Activated CD4-positive, alpha-beta T cell treated with anti-CD3 and anti-CD28 coated beads, Interleukin-2, amount 10 ng/mL, durations not matched to agents 24 days and 14 days (primary cell): Measurements from ENCODE around the gene NELFCD. TPM values are rescaled to one million over a fixed set of nuclear protein-coding genes. Genes with fewer than 3 reads are reported as not detected.
"Not testable (repeated sequence)": the region's sequence is repeated elsewhere in the genome, so short reads cannot be mapped to it uniquely, and the experiment has no call there.

Experiments used
- DNase-seq: peaks from one replicate; pipeline ENCODE4 v3.0.0; 2022
- H3K27ac Mint-ChIP-seq: one replicate; pipeline ENCODE4 v1.8.0; 2022; ENCODE audit warnings: mild to moderate bottlenecking, mixed read lengths
- H3K27me3 Mint-ChIP-seq: one replicate; pipeline ENCODE4 v1.8.0; 2022; ENCODE audit warnings: mixed read lengths
- H3K36me3 Mint-ChIP-seq: one replicate; pipeline ENCODE4 v1.8.0; 2022; ENCODE audit warnings: low read depth, mild to moderate bottlenecking, mixed read lengths
- H3K4me1 Mint-ChIP-seq: one replicate; pipeline ENCODE4 v1.8.0; 2021; ENCODE audit warnings: mixed read lengths
- H3K4me3 Mint-ChIP-seq: one replicate; pipeline ENCODE4 v1.8.0; 2022; ENCODE audit warnings: mild to moderate bottlenecking, moderate library complexity, mixed read lengths
- H3K9me3 Mint-ChIP-seq: one replicate; pipeline ENCODE4 v1.8.0; 2021; ENCODE audit warnings: mixed read lengths
- intact Hi-C: fragments of 100-400 bp; cut with micrococcal nuclease; formaldehyde crosslinking; loops from one replicate; pipeline ENCODE4 v1.15.1; 2023
- total RNA-seq: library from RNA; stranded (reverse); gene quantifications from 2 replicates; pipeline ENCODE4 v1.2.3, GENCODE V29; 2022

NELFCD gene
- total RNA-seq, 1 donor from 2014 or later: 120 TPM

- Mint-ChIP-seq H3K4me1 (no peaks in the 10 kb centered on the region), H3K9me3 (no peaks in the 10 kb centered on the region), H3K27me3 (peaks cover 21% of the 10 kb centered on the region), H3K27ac (no peak overlapping the region), H3K36me3 (no peaks in the 10 kb centered on the region), H3K4me3 (no peak overlapping the region)
- intact Hi-C loops: no loop called here
- DNase-seq: no peak
Observed at GRCh38 chr20:58963060-58963584, 17.9 kb upstream of the NELFCD start.

- H3K4me3 Mint-ChIP-seq, DNase-seq, H3K36me3 Mint-ChIP-seq, H3K9me3 Mint-ChIP-seq, H3K27ac Mint-ChIP-seq, H3K4me1 Mint-ChIP-seq, intact Hi-C loops: not testable (repeated sequence)
- peaks cover 22% of the 10 kb centered on the region for H3K27me3 Mint-ChIP-seq
Observed at GRCh38 chr20:58963922-58964321, 17.1 kb upstream of the NELFCD start.

GRCh38 chr20:58965270-58966064 is 15.6 kb upstream of the NELFCD start:
- Mint-ChIP-seq H3K9me3 (peaks cover 4% of the 10 kb centered on the region), H3K4me3 (no peak overlapping the region), H3K36me3 (no peaks in the 10 kb centered on the region), H3K27me3 (peaks cover 23% of the 10 kb centered on the region), H3K27ac (no peak overlapping the region), H3K4me1 (no peaks in the 10 kb centered on the region)
- no peak for DNase-seq
- intact Hi-C loops: no loop called here

- Mint-ChIP-seq H3K9me3 (peaks cover 4% of the 10 kb centered on the region), H3K4me1 (no peaks in the 10 kb centered on the region), H3K27me3 (peaks cover 27% of the 10 kb centered on the region), H3K4me3 (no peak overlapping the region), H3K27ac (no peak overlapping the region), H3K36me3 (no peaks in the 10 kb centered on the region)
- intact Hi-C loops: no loop called here
- no peak for DNase-seq
Observed at GRCh38 chr20:58967652-58968429, 13.2 kb upstream of the NELFCD start.

GRCh38 chr20:58969439-58969838 is 11.6 kb upstream of the NELFCD start:
- intact Hi-C loops: no loop called here
- H3K9me3 Mint-ChIP-seq: peaks cover 4% of the 10 kb centered on the region
- no peak for DNase-seq
- H3K4me1 Mint-ChIP-seq: no peaks in the 10 kb centered on the region
- no peak overlapping the region for H3K27ac Mint-ChIP-seq
- H3K27me3 Mint-ChIP-seq: peaks cover 25% of the 10 kb centered on the region
- H3K36me3 Mint-ChIP-seq: no peaks in the 10 kb centered on the region
- H3K4me3 Mint-ChIP-seq: no peak overlapping the region

GRCh38 chr20:58970146-58970545 is 10.9 kb upstream of the NELFCD start:
- H3K27me3 Mint-ChIP-seq: peaks cover 21% of the 10 kb centered on the region
- DNase-seq: no peak
- no peaks in the 10 kb centered on the region for H3K4me1 Mint-ChIP-seq
- no peaks in the 10 kb centered on the region for H3K36me3 Mint-ChIP-seq
- intact Hi-C loops: no loop called here
- H3K4me3 Mint-ChIP-seq: no peak overlapping the region
- H3K9me3 Mint-ChIP-seq: peaks cover 4% of the 10 kb centered on the region
- no peak overlapping the region for H3K27ac Mint-ChIP-seq

- H3K27ac Mint-ChIP-seq: no peak overlapping the region
Observed at GRCh38 chr20:58971429-58971828, 9.6 kb upstream of the NELFCD start.

GRCh38 chr20:58973179-58973578 is 7.9 kb upstream of the NELFCD start:
- Mint-ChIP-seq H3K4me3 (no peak overlapping the region), H3K4me1 (no peaks in the 10 kb centered on the region), H3K36me3 (no peaks in the 10 kb centered on the region), H3K27ac (no peak overlapping the region), H3K9me3 (peaks cover 4% of the 10 kb centered on the region), H3K27me3 (peaks cover 21% of the 10 kb centered on the region)
- no peak for DNase-seq
- intact Hi-C loops: no loop called here

More at GRCh38 chr20:58971429-58971828, 9.6 kb upstream of the NELFCD start:
- Mint-ChIP-seq H3K27me3 (peaks cover 21% of the 10 kb centered on the region), H3K9me3 (peaks cover 4% of the 10 kb centered on the region), H3K4me1 (no peaks in the 10 kb centered on the region), H3K4me3 (no peak overlapping the region), H3K36me3 (no peaks in the 10 kb centered on the region)
- DNase-seq: no peak
- intact Hi-C loops: no loop called here

- no peak overlapping the region for H3K4me3 Mint-ChIP-seq
- peaks cover 25% of the 10 kb centered on the region for H3K27me3 Mint-ChIP-seq
- no peaks in the 10 kb centered on the region for H3K36me3 Mint-ChIP-seq
- no peak for DNase-seq
- no peak overlapping the region for H3K27ac Mint-ChIP-seq
- intact Hi-C loops: no loop called here
- no peaks in the 10 kb centered on the region for H3K4me1 Mint-ChIP-seq
- H3K9me3 Mint-ChIP-seq: peaks cover 4% of the 10 kb centered on the region
Observed at GRCh38 chr20:58973866-58974265, 7.2 kb upstream of the NELFCD start.

- Mint-ChIP-seq H3K27ac (no peak overlapping the region), H3K27me3 (peaks cover 19% of the 10 kb centered on the region), H3K9me3 (no peaks in the 10 kb centered on the region), H3K4me3 (no peak overlapping the region), H3K4me1 (no peaks in the 10 kb centered on the region), H3K36me3 (no peaks in the 10 kb centered on the region)
- DNase-seq: no peak
- intact Hi-C loops: no loop called here
Observed at GRCh38 chr20:58975353-58975752, 5.7 kb upstream of the NELFCD start.

GRCh38 chr20:58976061-58976730 is 4.9 kb upstream of the NELFCD start:
- Mint-ChIP-seq H3K4me3 (no peak overlapping the region), H3K36me3 (no peaks in the 10 kb centered on the region), H3K9me3 (no peaks in the 10 kb centered on the region), H3K4me1 (no peaks in the 10 kb centered on the region), H3K27me3 (peaks cover 18% of the 10 kb centered on the region), H3K27ac (no peak overlapping the region)
- intact Hi-C loops: no loop called here
- no peak for DNase-seq

GRCh38 chr20:58978351-58979190 is 2.5 kb upstream of the NELFCD start:
- no peak for DNase-seq
- intact Hi-C loops: no loop called here
- peaks cover 11% of the 10 kb centered on the region for H3K27me3 Mint-ChIP-seq
- H3K4me3 Mint-ChIP-seq: no peak overlapping the region
- peaks cover 11% of the 10 kb centered on the region for H3K4me1 Mint-ChIP-seq
- no peak overlapping the region for H3K27ac Mint-ChIP-seq
- no peaks in the 10 kb centered on the region for H3K9me3 Mint-ChIP-seq
- peaks cover 8% of the 10 kb centered on the region for H3K36me3 Mint-ChIP-seq
